CD4-positive, CD25-positive, alpha-beta regulatory T cell (primary cell): ENCODE results near the gene MAGOH. TPM values are rescaled to one million over a fixed set of nuclear protein-coding genes. Genes with fewer than 3 reads are reported as not detected.

ENCODE experiments used
- ATAC-seq, 2 donors: fragments of 150-1000 bp; cut with Tn5 transposase; one replicate each; pipeline ENCODE4 v1.10.0; 2021; ENCODE audit warnings: low read depth in 2 of 2, moderate number of reproducible peaks in 2 of 2, moderate library complexity in 1 of 2
- DNase-seq, 3 donors: peaks; one replicate each; pipeline versions ENCODE4 v3.0.0 to v3.0.0-alpha.2; 2012 to 2022; ENCODE audit warnings: mixed read lengths in 1 of 3
- H3K27ac ChIP-seq: one replicate; pipeline ENCODE4 v1.7.0; 2013; ENCODE audit warnings: mild to moderate bottlenecking, low read length; ENCODE audit not compliant: insufficient read depth, poor library complexity, severe bottlenecking
- H3K27me3 ChIP-seq: one replicate; pipeline ENCODE4 v1.7.0; 2013; ENCODE audit warnings: low read length; ENCODE audit not compliant: control insufficient read depth, insufficient read depth
- H3K36me3 ChIP-seq: one replicate; pipeline ENCODE4 v1.7.0; 2013; ENCODE audit warnings: mild to moderate bottlenecking, low read length, moderate library complexity; ENCODE audit not compliant: control insufficient read depth, insufficient read depth
- H3K4me1 ChIP-seq: 2 replicates; pipeline ENCODE4 v1.7.0; 2013; ENCODE audit warnings: mild to moderate bottlenecking, low read length; ENCODE audit not compliant: insufficient read depth, control insufficient read depth, poor library complexity, severe bottlenecking
- H3K4me3 ChIP-seq: one replicate; pipeline ENCODE4 v1.7.0; 2013; ENCODE audit warnings: low read depth, mild to moderate bottlenecking, low read length, moderate library complexity
- H3K9me3 ChIP-seq, 2 experiments: 1 replicate in 1 of 2; 2 replicates in 1 of 2; pipeline ENCODE4 v1.7.0; 2013; ENCODE audit warnings: low read length in 2 of 2, mild to moderate bottlenecking in 1 of 2, moderate library complexity in 1 of 2; ENCODE audit not compliant: control insufficient read depth in 2 of 2
- H3K27ac Mint-ChIP-seq, 3 donors: one replicate each; pipeline ENCODE4 v1.8.0; 2020 to 2022; ENCODE audit warnings: mild to moderate bottlenecking in 3 of 3, mixed read lengths in 3 of 3, moderate library complexity in 2 of 3
- H3K27me3 Mint-ChIP-seq: one replicate; pipeline ENCODE4 v1.8.0; 2022; ENCODE audit warnings: mild to moderate bottlenecking, mixed read lengths
- H3K36me3 Mint-ChIP-seq: one replicate; pipeline ENCODE4 v1.8.0; 2020; ENCODE audit warnings: mixed read lengths
- H3K4me1 Mint-ChIP-seq, 4 donors: one replicate each; pipeline ENCODE4 v1.8.0; 2020 to 2022; ENCODE audit warnings: mixed read lengths in 4 of 4, mild to moderate bottlenecking in 1 of 4
- H3K4me3 Mint-ChIP-seq, 4 donors: one replicate each; pipeline ENCODE4 v1.8.0; 2020 to 2022; ENCODE audit warnings: mild to moderate bottlenecking in 4 of 4, mixed read lengths in 4 of 4, moderate library complexity in 3 of 4
- H3K9me3 Mint-ChIP-seq, 7 donors: one replicate each; pipeline ENCODE4 v1.8.0; 2020 to 2022; ENCODE audit warnings: mixed read lengths in 7 of 7, mild to moderate bottlenecking in 3 of 7, moderate library complexity in 2 of 7
- polyA plus RNA-seq, 4 donors: library from polyadenylated mRNA; unstranded; fragments of 300-500 nt; fragmentation: Illumina TruSeq; gene quantifications; one replicate each; pipeline ENCODE4 v1.2.3, GENCODE V29; 2021
- total RNA-seq: library from RNA; stranded (reverse); gene quantifications from one replicate; pipeline ENCODE4 v1.2.3, GENCODE V29; 2022

MAGOH gene
- total and polyA plus RNA-seq, 5 donors from 2014 or later, result 58.1 to 102 (median 92.5) TPM

GRCh38 chr1:53274541-53275185 is 36.3 kb upstream of the MAGOH start:
- Mint-ChIP-seq H3K27me3 (no peaks in the 10 kb centered on the region), H3K9me3 (no peaks in the 10 kb centered on the region), H3K27ac (no peak overlapping the region), H3K36me3 (peaks cover 11% of the 10 kb centered on the region), H3K4me3 (no peak overlapping the region), H3K4me1 (peaks cover 0 to 11% (median 5%) of the 10 kb centered on the region in 4 donors)
- no peak overlapping the region for H3K4me3 ChIP-seq
- H3K27me3 ChIP-seq, result no peaks in the 10 kb centered on the region
- no peaks in the 10 kb centered on the region for H3K4me1 ChIP-seq
- ATAC-seq (no peak), DNase-seq (no peak)
- no peaks in the 10 kb centered on the region for H3K9me3 ChIP-seq
- no peak overlapping the region for H3K27ac ChIP-seq
- H3K36me3 ChIP-seq, result no peaks in the 10 kb centered on the region

GRCh38 chr1:53274026-53274425 is 35.7 kb upstream of the MAGOH start:
- peaks cover 0 to 11% (median 5%) of the 10 kb centered on the region in 4 donors for H3K4me1 Mint-ChIP-seq
- Histone ChIP-seq H3K9me3 (no peaks in the 10 kb centered on the region), H3K27me3 (no peaks in the 10 kb centered on the region), H3K27ac (no peak overlapping the region), H3K4me1 (no peaks in the 10 kb centered on the region), H3K4me3 (no peak overlapping the region), H3K36me3 (no peaks in the 10 kb centered on the region)
- no peaks in the 10 kb centered on the region for H3K27me3 Mint-ChIP-seq
- DNase-seq (no peak), ATAC-seq (no peak)
- H3K36me3 Mint-ChIP-seq, result peaks cover 11% of the 10 kb centered on the region
- no peaks in the 10 kb centered on the region for H3K9me3 Mint-ChIP-seq
- no peak overlapping the region for H3K4me3 Mint-ChIP-seq
- H3K27ac Mint-ChIP-seq, result no peak overlapping the region

GRCh38 chr1:53273526-53273925 is 35.2 kb upstream of the MAGOH start:
- H3K36me3 ChIP-seq, result no peaks in the 10 kb centered on the region
- Mint-ChIP-seq H3K9me3 (peaks cover 0 to 2% (median 0%) of the 10 kb centered on the region in 7 donors), H3K27me3 (no peaks in the 10 kb centered on the region), H3K27ac (no peak overlapping the region), H3K4me3 (no peak overlapping the region), H3K4me1 (peaks cover 0 to 11% (median 5%) of the 10 kb centered on the region in 4 donors), H3K36me3 (peaks cover 11% of the 10 kb centered on the region)
- H3K9me3 ChIP-seq, result no peaks in the 10 kb centered on the region
- H3K4me1 ChIP-seq, result no peaks in the 10 kb centered on the region
- H3K27ac ChIP-seq, result no peak overlapping the region
- no peak for ATAC-seq
- H3K4me3 ChIP-seq, result no peak overlapping the region
- no peak for DNase-seq
- H3K27me3 ChIP-seq, result no peaks in the 10 kb centered on the region

GRCh38 chr1:53272349-53272748 is 34.0 kb upstream of the MAGOH start:
- ATAC-seq (no peak), DNase-seq (no peak)
- no peaks in the 10 kb centered on the region for H3K27me3 Mint-ChIP-seq
- H3K36me3 Mint-ChIP-seq, result peaks cover 7% of the 10 kb centered on the region
- H3K27ac Mint-ChIP-seq, result no peak overlapping the region
- Histone ChIP-seq H3K36me3 (no peaks in the 10 kb centered on the region), H3K27me3 (no peaks in the 10 kb centered on the region), H3K4me1 (no peaks in the 10 kb centered on the region), H3K9me3 (no peaks in the 10 kb centered on the region), H3K27ac (no peak overlapping the region), H3K4me3 (no peak overlapping the region)
- H3K4me1 Mint-ChIP-seq, result peaks cover 0 to 5% (median 2%) of the 10 kb centered on the region in 4 donors
- H3K9me3 Mint-ChIP-seq, result peaks cover 0 to 2% (median 0%) of the 10 kb centered on the region in 7 donors
- no peak overlapping the region for H3K4me3 Mint-ChIP-seq

GRCh38 chr1:53271446-53272090 is 33.2 kb upstream of the MAGOH start:
- peaks cover 3% of the 10 kb centered on the region for H3K36me3 ChIP-seq

GRCh38 chr1:53270873-53271272 is 32.6 kb upstream of the MAGOH start:
- Histone ChIP-seq H3K9me3 (no peaks in the 10 kb centered on the region), H3K36me3 (peaks cover 7% of the 10 kb centered on the region), H3K27ac (no peak overlapping the region), H3K27me3 (no peaks in the 10 kb centered on the region), H3K4me3 (no peak overlapping the region), H3K4me1 (no peaks in the 10 kb centered on the region)
- H3K4me3 Mint-ChIP-seq, result no peak overlapping the region
- DNase-seq, result no peak
- H3K27ac Mint-ChIP-seq, result no peak overlapping the region
- peaks cover 0 to 2% (median 0%) of the 10 kb centered on the region in 7 donors for H3K9me3 Mint-ChIP-seq
- H3K27me3 Mint-ChIP-seq, result no peaks in the 10 kb centered on the region
- H3K36me3 Mint-ChIP-seq, result peaks cover 13% of the 10 kb centered on the region
- peaks cover 0 to 5% (median 2%) of the 10 kb centered on the region in 4 donors for H3K4me1 Mint-ChIP-seq
- no peak for ATAC-seq

More at GRCh38 chr1:53271446-53272090, 33.2 kb upstream of the MAGOH start:
- Mint-ChIP-seq H3K4me3 (no peak overlapping the region), H3K27ac (no peak overlapping the region), H3K4me1 (peaks cover 0 to 5% (median 2%) of the 10 kb centered on the region in 4 donors), H3K9me3 (peaks cover 0 to 2% (median 0%) of the 10 kb centered on the region in 7 donors), H3K27me3 (no peaks in the 10 kb centered on the region), H3K36me3 (peaks cover 7% of the 10 kb centered on the region)
- Histone ChIP-seq H3K27me3 (no peaks in the 10 kb centered on the region), H3K4me3 (no peak overlapping the region), H3K9me3 (no peaks in the 10 kb centered on the region), H3K4me1 (no peaks in the 10 kb centered on the region), H3K27ac (no peak overlapping the region)
- no peak for ATAC-seq
- DNase-seq, result no peak

- Histone ChIP-seq H3K36me3 (peaks cover 14% of the 10 kb centered on the region), H3K9me3 (no peaks in the 10 kb centered on the region), H3K4me1 (no peaks in the 10 kb centered on the region), H3K27me3 (no peaks in the 10 kb centered on the region), H3K27ac (no peak overlapping the region), H3K4me3 (no peak overlapping the region)
- Mint-ChIP-seq H3K27ac (peak overlapping the region in 1 of 3 donors; percentile 33), H3K36me3 (peaks cover 20% of the 10 kb centered on the region), H3K4me1 (peaks cover 0 to 5% (median 2%) of the 10 kb centered on the region in 4 donors), H3K27me3 (no peaks in the 10 kb centered on the region), H3K9me3 (peaks cover 0 to 2% (median 0%) of the 10 kb centered on the region in 7 donors), H3K4me3 (peak overlapping the region in 1 of 4 donors; percentile 11)
- ATAC-seq (no peak), DNase-seq (no peak)
These were observed 31.8 kb upstream of the MAGOH start for GRCh38 chr1:53270107-53270506.
